Esophagus squamous epithelium (tissue), 4 donors: ENCODE results near the gene CLBA1.

Experiments
- CTCF ChIP-seq, 6 experiments: fragments of 450-650 bp in 4 of 6; fragments of 200-600 bp in 2 of 6; sonication (generic) in 2 of 6; IDR thresholded peaks; one replicate each; pipeline ENCODE4 v1.5.1; 2016 to 2019; ENCODE audit warnings: antibody characterized with exemption in 6 of 6, mild to moderate bottlenecking in 4 of 6, moderate library complexity in 4 of 6
- POLR2A ChIP-seq, 4 donors: fragments of 450-650 bp; IDR thresholded peaks; one replicate each; pipeline ENCODE4 v1.6.1; 2017; ENCODE audit warnings: antibody characterized with exemption in 4 of 4, mild to moderate bottlenecking in 4 of 4, moderate library complexity in 3 of 4

DNA sequence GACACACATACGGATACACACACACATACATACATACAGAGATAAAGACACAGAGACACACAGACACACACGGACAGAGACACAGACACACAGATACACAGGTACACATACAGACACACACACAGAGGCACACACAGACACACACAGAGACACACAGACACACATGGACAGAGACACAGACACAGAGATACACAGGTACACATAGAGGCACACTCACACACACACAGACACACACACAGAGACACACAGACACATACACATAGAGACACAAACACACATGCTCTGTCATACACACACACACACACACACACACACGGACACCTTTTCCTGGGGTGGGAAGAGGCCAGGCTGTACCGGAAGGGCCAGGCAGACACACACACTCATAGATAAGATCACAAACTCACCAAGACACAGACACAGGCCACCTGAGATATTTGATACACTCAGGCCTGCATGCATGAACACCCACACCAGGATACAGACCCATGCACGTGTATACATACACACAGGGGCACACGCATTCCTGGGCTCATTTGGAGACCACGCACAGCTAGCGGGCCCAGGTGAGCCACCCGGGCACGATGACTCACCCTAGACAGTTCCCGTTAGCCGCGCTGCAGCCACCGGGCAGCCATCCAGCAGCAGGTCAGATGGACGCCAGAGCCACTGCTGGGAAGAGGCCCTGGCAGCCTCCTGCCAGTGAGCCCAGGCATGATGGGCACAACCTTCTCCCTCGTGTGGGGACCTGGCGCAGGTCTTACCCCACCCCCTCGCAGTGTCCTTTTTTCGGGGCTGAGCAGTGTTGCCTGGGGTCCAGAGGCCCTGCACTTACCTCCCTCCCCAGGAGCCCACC is 5.6 kb upstream of the CLBA1 start:
- no peak for TF ChIP-seq CTCF (IDR thresholded peaks at IDR 0.05)
- TF ChIP-seq POLR2A (IDR thresholded peaks at IDR 0.05): no peak
